ENCODE data around the gene CCSER2. TPM values are rescaled to one million over a fixed set of nuclear protein-coding genes. Genes with fewer than 3 reads are reported as not detected.

Gene CCSER2
- total RNA-seq, 3 donors from 2014 or later, result 49.8 to 61.2 (median 49.9) TPM

GRCh38 chr10:84308481-84309304, 19.7 kb upstream of the CCSER2 start:
- no peaks in the 10 kb centered on the region for H3K36me3 ChIP-seq
- H3K9me3 ChIP-seq, result no peaks in the 10 kb centered on the region
- intact Hi-C loops (cut with DNase I; ENCODE audit: low total_unique reads), result no loop called here
- H3K4me1 ChIP-seq, result no peaks in the 10 kb centered on the region
- H3K27me3 ChIP-seq, result no peaks in the 10 kb centered on the region
- H3K4me3 ChIP-seq, result peak overlapping the region in 1 of 3 donors; percentile 2
- TF ChIP-seq CTCF (IDR thresholded peaks at IDR 0.05) (no peak), POLR2AphosphoS5 (IDR thresholded peaks at IDR 0.05) (no peak), POLR2A (IDR thresholded peaks at IDR 0.05) (no peak)
- H3K27ac ChIP-seq, result no peak overlapping the region
- no peak for DNase-seq (ENCODE audit: low spot score in 2 of 2)

- no peaks in the 10 kb centered on the region for H3K27me3 ChIP-seq
- intact Hi-C loops (cut with DNase I; ENCODE audit: low total_unique reads), result no loop called here
- DNase-seq (ENCODE audit: low spot score in 2 of 2), result no peak
- no peak overlapping the region for H3K4me3 ChIP-seq
- no peaks in the 10 kb centered on the region for H3K36me3 ChIP-seq
- H3K27ac ChIP-seq, result no peak overlapping the region
- no peaks in the 10 kb centered on the region for H3K9me3 ChIP-seq
- TF ChIP-seq POLR2AphosphoS5 (IDR thresholded peaks at IDR 0.05), result no peak
- no peak for TF ChIP-seq CTCF (IDR thresholded peaks at IDR 0.05)
- TF ChIP-seq POLR2A (IDR thresholded peaks at IDR 0.05), result no peak
- no peaks in the 10 kb centered on the region for H3K4me1 ChIP-seq
Measured at GRCh38 chr10:84310470-84310869, 17.9 kb upstream of the CCSER2 start.

GRCh38 chr10:84311576-84311975, 16.8 kb upstream of the CCSER2 start:
- Histone ChIP-seq H3K9me3 (no peaks in the 10 kb centered on the region), H3K27ac (no peak overlapping the region), H3K4me3 (no peak overlapping the region), H3K36me3 (no peaks in the 10 kb centered on the region), H3K4me1 (no peaks in the 10 kb centered on the region), H3K27me3 (no peaks in the 10 kb centered on the region)
- intact Hi-C loops (cut with DNase I; ENCODE audit: low total_unique reads), result no loop called here
- TF ChIP-seq POLR2A (IDR thresholded peaks at IDR 0.05) (no peak), POLR2AphosphoS5 (IDR thresholded peaks at IDR 0.05) (no peak), CTCF (IDR thresholded peaks at IDR 0.05) (no peak)
- no peak for DNase-seq (ENCODE audit: low spot score in 2 of 2)

- Histone ChIP-seq H3K4me3 (no peak overlapping the region), H3K9me3 (no peaks in the 10 kb centered on the region)
- intact Hi-C loops (cut with DNase I; ENCODE audit: low total_unique reads), result no loop called here
Measured at GRCh38 chr10:84312816-84313215, 15.6 kb upstream of the CCSER2 start.

More at GRCh38 chr10:84312816-84313215, 15.6 kb upstream of the CCSER2 start:
- Histone ChIP-seq H3K4me1 (no peaks in the 10 kb centered on the region), H3K36me3 (no peaks in the 10 kb centered on the region), H3K27ac (no peak overlapping the region), H3K27me3 (no peaks in the 10 kb centered on the region)
- TF ChIP-seq POLR2A (IDR thresholded peaks at IDR 0.05) (no peak), CTCF (IDR thresholded peaks at IDR 0.05) (no peak), POLR2AphosphoS5 (IDR thresholded peaks at IDR 0.05) (no peak)
- DNase-seq (ENCODE audit: low spot score in 2 of 2), result no peak

Measured in breast epithelium (tissue), 4 donors.